HCEC 1CT (cell line): Measurements from ENCODE around the gene MCM5.

Source experiments
- DNase-seq: peaks from one replicate; pipeline ENCODE4 v3.0.0-alpha.2; 2017

Gene MCM5

DNA sequence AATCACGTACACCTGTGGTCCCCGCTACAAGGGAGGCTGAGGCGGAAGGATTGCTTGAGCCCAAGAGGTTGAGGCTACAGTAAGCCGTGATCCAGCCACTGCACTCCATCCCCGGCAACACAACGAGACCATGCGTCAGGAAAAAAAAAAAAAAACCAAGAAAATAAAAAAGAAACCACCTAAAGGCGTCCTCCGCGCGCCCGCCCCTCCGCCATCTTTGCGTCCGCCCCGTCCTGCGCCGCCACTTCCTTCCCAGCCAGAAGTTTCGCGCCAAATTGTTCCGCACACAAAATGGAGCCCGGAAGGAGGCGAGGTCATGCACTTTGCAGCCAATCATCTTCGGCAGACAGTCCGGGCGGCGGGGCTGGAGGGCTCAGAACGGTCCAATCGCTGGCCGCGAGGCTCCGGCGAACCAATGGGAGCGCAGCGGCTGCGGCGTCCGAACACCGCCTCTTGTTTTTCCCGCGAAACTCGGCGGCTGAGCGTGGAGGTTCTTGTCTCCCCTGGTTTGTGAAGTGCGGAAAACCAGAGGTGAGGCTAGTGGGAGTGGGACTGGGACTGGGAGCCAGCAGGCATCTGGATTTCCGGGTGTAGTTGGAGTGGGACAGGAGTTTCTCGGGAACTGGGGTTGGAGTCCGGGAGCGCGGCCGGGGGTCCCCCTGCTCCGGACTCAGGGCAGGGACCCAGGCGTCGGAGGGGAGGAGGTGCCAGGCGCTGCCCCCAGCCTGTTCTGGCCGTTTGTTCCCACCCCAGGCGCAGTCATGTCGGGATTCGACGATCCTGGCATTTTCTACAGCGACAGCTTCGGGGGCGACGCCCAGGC lies at the start of gene MCM5:
TSS of gene MCM5 (plus strand) at position 463 of the 823 bp plus-strand sequence. CDS start at position 762, 299 bp downstream.
- DNase-seq = peak; percentile 98

DNA sequence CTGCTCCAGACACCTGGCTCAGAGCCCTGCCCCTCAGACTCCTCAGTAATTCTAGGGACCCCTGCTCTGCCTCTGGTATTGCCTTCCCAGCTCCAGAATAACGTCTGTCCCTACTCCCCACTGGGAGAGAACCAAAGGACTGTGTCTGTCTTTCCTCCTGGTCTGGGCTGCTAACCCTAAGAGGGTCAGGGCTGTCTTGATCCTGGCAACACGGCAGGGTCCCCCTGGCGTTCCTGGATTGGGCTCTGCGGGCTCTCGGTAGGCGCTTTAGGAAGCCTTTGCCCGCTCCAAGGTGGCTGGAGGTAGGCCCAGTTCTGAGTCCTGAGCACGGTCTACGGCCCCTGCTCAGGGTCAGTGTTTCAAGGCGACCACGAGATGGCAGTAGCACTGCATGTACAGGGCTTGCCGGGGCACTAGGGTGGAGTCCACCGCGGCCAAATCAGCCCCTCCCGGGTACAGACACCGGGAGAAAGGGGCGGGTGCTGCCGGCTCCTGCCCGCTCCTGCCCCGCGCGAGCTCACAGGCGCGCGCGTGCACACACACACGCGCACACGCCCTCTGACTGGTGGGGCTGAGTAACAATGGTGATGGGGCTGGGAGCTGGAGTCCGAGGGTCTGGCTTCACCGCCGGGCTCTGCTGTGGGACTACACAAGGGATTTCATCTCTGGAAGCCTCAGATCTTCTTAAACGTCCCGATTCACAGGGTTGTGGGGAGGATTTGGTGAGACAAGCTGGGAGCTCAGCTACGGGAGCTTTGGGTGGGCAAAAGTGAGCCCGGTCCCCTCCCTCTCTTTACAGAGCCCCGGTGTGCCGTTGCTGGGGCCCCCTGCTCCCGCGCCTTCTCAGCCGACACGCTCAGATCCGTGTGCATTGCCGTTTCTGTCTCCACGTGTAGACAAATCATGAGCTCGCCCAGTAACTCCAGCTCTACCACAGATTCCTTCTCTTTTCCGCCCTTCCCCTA lies 49.1 kb upstream of the MCM5 start:
- peak; percentile 87 for DNase-seq

DNA sequence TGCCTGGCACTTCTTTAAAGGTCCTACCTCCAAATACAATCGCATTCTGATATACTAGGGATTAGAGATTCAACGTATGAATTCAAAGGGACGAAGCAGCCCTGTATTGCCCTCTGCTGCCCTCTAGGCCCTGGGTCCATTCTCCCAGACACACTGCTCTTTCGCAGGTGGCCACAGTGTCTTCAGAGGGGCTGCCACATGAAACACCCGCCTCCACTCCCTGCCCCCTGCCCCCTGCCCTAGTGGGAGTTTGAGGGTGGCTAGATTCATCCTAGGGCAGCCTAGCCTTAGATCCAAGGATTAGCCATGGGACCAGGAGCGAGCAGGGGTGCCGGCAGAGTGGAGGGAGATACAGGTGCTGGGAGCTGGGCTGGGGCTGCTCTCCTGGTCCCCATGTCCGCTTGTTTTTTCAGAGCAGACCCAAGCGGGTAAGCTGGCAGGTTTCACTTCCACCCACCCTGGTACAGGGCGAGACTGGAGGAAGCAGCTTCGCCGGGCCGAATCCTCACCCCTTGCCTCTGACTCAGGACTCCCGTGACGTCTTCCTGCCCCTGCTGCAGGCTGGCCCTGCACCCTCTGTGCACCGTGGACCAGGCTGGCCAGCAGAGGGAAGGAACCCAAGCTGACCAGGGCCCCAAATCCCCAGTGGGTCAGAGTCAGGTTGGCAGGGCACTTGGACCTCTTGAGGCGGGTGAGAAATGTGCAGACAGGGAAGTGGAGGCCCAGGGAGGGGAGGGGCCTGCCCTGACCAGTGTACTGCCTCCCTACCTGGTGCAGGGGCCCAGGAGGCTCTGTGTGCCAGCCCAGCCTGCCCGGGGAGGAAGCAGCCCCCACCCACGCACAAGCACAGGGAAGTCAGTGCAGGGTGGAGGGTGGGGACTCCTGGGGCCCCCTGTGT lies 47.5 kb upstream of the MCM5 start:
- DNase-seq = no peak

DNA sequence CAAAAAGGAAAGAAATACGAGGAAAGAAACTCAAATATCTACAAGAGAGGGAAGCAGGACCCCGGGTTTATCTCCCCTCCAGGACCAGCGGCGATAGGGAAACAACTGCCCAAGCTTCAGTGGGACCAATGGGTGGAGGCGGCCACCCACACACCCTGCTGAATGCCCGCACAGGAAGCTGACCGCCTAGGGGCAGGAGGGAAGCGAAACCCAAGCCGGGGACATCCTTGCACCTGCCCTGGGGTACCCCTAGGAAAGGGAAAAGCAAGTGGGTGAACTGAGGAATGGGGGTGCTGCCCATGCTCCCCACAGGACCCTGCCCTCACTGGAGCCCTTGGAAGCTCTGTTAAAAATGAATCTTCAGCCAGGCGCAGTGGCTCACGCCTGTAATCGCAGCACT lies 46.6 kb upstream of the MCM5 start:
- DNase-seq = no peak

DNA sequence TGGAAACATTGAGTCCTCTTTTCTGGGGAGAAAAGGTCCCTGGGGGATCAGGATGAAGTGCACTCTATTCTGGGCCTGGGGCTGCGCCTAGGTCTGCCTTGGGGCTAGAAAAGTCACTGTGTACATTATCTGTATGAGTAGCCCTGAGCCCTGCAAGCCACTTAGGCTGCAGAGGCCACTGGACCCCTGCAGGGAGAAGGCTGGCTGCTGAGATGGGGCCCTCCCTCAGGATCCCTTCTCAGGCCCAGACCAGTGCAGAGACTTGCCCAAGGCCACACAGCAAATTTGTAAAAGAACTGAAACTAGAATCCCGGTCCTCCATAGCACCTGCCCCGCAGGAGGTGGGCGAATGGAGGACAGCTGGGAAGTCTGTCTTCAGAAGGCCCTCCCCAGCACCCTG lies 45.9 kb upstream of the MCM5 start:
- DNase-seq = no peak

DNA sequence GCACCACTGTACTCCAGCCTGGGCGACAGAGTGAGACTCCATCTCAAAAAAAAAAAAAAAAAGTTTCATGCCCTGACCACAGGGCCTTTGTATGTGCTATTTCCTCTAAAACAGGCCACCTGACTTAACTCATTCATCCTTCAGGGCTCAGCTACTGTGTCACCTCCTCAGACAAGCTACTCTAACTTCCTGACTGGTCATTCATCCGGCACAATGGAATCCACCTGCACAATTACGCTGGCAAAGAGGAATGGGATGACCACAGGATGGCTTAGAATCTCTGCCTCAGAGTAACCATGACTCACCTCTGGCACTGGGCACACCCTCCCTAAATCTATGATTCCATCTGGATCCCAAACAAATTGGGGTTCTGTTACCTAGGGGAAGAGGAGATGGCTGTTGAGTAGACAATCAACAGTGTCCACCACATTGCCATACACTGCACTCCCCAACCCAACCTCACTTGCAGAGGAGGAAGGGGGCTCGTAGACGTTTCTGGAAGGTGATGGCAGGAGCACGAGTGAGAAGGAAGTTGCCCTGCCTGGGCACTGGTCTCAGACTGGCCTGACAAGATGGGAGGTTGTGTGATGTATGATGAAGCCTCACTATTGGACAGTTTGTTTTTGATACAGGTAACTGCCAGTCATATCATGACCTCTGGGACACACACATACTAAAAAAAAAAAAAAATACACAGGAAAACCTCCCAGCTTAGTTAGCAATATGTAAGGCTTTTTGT lies 41.9 kb upstream of the MCM5 start:
- DNase-seq = peak; percentile 63

DNA sequence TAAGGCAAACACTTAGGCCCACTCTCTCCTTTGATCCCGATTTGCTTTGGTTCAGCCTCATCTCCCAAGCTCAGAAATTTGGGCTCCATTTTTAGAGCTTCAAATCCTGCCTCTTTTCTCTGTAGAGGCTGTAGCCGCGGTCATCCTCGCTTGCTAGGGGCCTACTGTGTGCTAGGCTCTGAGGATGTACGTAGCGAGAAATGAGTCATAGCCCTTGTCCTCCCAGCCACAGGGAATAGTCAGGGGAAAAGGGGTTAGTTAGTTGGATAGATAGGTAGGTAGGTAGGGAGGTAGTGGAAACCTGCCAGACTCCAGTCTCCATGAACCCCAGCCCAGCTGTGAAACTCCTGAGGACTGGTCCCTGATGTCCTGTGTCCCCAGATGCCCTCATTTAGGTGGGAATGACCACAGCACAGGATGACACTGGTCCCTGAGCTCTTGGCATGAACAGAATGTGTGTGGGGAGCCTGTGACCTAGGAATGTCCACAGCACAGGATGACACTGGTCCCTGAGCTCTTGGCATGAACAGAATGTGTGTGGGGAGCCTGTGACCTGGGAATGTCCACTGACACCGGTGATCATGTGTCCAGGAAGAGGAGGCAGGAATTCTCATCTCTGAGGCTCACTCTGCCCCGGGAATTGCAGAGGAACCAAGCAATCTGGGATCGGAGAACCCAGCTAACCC lies 40.4 kb upstream of the MCM5 start:
- DNase-seq = no peak

DNA sequence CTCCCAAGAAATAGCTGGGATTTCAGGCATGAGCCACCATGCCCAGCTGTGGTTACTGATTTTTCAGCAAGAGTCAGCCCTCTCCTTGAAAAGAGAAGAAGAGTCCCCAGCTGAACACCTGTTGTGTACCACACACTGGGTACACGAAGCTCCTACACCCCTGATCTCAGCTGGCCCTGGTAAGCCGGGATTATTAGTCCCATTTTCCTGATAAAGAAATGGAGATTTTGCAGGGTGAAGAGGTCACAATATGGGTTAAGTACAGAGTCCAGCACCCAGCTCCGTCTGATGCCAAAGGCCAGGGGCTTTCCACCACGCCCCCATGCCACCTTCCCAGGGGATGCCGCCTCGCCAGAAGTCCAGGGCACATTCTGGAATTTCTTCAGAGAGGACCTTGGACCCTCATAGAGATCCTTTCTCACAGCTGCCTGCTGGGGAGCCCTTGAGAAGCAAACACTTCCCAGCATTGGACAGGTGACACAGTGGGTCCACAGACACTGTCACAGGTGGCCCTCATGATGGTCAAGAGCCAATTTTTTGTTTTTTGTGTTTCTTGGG lies 38.9 kb upstream of the MCM5 start:
- no peak for DNase-seq

DNA sequence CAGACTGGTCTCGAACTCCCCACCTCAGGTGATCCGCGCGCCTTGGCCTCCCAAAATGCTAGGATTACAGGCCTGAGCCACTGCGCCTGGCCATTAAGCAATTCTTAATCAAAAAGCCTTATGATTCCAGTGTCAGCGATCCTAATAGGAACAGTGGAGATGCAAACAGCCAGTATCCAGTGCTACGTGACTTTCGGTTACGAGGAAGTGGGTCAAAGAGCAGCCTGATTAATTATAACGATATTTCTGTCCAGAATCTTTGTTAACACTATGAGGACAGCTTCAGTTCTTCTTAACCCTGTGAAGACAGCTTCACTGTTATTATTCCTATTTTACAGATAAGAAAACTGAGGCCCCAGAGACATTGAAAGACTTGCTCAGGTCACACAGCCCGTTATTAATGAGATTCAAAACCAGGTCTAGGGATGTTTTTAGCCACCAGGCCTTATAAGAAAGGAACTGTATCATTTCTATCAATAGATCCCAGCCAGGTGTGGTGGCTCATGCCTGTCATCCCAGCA lies 36.3 kb upstream of the MCM5 start:
- DNase-seq = no peak

DNA sequence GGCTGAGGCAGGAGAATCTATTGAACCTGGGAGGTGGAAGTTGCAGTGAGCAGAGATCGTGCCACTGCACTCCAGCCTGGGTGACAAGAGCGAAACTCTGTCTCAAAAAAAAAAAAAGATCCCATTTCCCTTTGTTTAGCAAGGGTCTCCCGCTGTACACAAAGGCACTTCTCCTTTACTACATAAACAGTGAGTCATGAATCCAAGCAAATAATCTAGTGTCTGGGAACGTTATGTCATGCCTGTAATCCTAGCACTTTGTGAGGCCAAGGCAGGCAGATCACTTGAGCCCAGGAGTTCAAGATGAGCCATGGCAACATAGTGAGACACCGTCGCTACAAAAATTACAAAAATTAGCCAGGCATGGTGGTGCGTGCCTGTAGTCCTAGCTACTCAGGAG lies 35.7 kb upstream of the MCM5 start:
- peak; percentile 71 for DNase-seq

DNA sequence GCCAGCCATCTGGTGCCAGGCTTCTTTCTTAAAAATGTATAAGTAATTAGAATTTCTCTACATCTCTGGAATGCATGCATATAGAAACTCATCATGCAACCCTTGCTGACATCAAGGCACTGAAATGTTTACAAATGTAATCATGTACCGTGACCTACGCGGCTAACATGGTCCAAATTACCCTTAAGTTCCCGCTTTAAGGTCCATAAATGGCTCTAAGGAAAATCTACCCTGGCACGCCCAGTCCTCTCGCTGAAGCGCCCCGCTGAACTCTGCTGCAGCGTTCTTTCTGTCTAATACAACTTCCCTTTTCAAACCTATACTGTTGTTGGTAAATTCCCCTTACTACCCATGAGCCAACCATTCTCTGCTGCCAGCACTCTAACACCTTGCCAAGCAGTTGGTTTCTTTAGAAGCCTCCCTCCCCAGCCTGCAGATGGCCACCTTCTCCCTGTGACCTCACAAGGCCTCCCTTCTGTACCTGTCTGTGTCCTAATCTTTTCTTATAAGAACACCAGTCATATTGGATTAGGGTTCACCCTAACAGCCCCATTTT lies 32.5 kb upstream of the MCM5 start:
- DNase-seq = no peak

DNA sequence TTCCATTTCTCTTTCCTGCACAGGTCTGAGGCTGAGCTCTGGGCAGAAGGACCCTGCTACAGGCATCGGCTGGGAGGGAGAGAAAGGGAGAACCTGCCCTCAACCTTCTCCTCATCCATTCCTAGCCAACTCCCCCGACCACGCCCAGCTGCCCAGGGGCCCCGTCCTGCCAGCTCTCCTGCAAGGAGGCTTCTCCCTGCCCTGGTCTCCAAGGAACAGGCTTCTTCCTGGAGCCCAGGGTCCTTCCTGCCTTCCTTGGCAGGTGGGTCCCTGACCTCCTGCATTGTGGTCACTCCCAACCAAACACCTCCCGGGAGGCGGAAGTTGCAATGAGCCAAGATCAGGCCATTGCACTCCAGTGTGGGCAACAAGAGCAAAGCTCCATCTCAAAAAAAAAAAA lies 31.6 kb upstream of the MCM5 start:
- DNase-seq = no peak

DNA sequence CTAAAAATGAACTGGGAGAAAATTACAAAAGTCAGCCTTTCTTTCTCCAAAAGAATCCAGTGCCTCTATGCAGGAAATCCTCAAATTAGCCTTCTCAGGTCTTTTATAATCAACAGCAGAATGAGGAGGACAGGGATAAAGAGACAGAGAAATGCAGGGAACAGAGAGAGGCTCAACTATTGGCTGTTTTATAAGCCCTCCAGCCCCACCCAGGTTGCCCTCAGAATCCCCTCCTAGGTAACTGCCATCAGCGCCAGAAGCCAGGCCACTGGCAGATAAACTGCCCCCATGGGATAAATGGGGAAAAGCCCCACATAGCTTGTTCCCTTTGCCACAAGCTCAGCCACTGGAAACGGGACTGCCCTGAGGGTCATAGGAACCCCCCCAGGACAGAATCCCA lies 29.9 kb upstream of the MCM5 start:
- no peak for DNase-seq

DNA sequence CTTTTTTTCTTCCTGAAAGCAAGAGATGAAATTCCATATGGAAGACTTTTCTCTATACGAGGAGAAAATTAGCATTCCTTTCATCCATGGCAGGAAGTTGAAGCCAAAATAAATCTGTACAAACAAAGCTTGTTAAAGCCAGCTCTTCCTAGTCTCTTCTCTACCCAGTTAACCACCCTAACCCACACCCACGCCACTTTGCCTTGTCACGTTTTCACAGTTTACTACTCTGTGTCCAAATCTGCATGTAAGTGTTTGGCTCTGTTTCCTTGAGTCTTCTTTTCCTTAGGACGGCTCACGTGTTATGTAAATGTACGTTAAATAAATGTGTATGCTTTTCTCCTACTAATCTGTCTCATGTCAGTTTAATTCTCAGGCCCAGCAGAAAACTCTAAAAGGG lies 26.2 kb upstream of the MCM5 start:
- no peak for DNase-seq

DNA sequence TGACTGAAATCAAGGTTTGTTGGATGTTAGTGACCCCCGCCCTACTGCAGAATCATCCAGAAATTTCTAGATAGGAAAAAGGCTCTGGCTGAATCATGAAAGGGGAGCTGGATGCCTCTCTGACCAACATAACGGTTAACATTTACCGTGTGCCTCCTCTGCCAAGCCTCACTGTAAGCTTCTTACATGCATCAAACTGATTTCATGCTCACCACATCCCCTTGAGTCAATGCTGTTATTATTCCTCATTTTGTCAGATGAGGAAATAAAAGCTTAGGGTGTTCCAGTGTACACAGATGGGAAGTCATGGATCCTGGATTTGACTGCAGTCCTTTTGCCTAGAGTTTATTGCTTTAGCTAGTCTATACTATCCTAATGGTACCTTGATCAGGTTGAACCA lies 24.9 kb upstream of the MCM5 start:
- DNase-seq = no peak

DNA sequence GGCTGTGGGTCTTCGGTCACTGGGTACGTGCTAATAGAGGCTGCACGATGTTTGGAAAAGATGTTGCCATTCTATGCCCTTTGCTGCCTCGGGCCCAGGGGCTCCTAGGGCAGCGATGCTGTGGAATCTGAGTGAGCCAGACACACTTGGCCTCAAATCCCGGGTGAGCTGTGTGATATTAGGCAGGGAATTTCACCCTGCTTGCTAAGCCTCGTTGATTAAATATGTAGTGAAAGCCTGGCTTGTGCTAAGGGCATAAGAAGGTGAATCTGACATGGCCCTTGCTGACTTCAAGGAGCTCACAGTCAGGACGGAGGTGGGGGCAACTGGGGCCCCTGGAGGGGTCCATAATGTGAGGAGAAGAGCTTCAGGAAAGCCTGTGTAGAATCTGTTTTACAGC lies 24.4 kb upstream of the MCM5 start:
- no peak for DNase-seq

DNA sequence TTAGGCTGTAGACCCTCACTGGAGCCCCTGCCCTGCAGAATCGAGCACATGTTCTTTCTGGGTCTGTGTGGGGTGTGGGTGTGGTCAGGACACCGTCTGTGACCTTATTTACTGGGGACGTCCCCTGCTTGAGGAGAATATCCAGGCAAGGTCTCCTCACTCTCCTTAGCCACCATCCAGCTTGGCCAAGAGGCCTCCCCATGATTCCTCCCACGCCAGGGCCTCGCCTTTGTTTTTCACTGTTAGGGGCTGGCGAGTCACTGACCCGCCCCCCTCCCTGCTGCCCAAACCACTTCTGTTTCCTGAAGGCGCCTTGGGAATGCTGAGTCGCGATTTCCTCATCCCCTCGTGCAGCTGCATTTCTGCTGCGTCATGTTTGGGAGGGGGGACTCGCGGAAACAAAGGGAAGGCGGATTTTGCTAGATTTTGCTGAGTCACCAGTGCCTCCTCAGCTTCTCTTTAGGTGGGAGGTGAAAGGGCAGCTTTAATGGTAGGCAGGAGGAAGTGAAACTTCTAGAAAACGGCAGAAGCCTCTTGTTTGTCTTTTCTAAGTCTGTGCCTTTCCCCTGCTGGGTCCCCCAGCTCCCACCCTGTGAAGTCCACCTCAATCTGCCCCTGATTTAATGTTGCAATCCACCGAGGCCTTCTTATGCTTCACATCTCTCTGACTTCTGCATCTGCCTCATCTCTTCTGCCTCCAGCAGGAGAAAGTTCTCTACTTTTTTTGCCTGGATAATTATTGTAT lies 23.0 kb upstream of the MCM5 start:
- peak; percentile 94 for DNase-seq

DNA sequence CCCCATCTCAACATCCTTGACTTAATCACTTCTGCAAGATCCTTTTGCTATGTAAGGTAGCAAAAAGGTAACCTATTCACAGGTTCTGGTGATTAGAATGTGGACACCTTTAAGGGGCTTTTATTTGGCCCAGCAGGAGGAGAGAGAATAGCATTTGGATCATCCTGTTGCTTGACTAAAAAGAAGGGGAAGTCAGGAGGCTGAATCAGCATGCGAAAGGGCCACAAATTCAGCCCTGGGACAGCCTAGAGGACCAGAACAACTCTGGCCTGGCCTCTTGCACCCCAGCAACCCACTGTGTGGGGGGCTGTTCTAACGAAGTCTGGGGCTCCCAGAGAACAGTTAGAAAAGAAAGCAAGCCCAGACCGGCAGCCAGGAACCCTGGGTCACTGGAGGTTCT lies 22.2 kb upstream of the MCM5 start:
- no peak for DNase-seq

DNA sequence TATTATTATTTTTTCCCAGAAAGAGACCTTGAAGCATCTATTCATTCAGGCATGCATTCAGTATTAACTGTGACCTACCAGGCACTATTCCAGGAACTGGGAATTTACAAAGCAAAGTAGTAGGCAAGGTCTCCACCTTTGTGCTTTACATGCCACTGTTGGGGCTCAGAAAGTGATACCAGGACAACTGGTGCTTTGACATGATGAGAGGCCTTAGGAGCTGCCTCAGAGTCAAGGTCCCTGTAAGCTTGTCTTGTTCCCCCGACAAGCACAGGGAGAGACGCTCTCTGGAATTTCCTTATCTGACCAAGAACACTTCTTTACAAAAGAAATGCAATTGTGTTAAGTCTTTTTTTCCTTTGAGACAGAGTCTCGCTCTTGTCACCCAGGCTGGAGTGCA lies 21.3 kb upstream of the MCM5 start:
- DNase-seq = no peak
